GM21737 (cell line): ENCODE data around the gene PKIB.
"Not testable (repeated sequence)": the region's sequence is repeated elsewhere in the genome, so short reads cannot be mapped to it uniquely, and the experiment has no call there.

ENCODE experiments used
- ATAC-seq: cut with Tn5 transposase; IDR thresholded peaks from one replicate; pipeline ENCODE4 v1.9.1; 2021; ENCODE audit warnings: mild to moderate bottlenecking, moderate library complexity; ENCODE audit not compliant: unreplicated experiment

Gene PKIB, protein sequence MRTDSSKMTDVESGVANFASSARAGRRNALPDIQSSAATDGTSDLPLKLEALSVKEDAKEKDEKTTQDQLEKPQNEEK

GRCh38 chr6:122609881-122610689 lies at the start of gene PKIB:
TSS of gene PKIB (plus strand) at chr6:122610405. CDS start at chr6:122717795, 107,390 bp downstream.
- peak; percentile 93 for ATAC-seq

DNA sequence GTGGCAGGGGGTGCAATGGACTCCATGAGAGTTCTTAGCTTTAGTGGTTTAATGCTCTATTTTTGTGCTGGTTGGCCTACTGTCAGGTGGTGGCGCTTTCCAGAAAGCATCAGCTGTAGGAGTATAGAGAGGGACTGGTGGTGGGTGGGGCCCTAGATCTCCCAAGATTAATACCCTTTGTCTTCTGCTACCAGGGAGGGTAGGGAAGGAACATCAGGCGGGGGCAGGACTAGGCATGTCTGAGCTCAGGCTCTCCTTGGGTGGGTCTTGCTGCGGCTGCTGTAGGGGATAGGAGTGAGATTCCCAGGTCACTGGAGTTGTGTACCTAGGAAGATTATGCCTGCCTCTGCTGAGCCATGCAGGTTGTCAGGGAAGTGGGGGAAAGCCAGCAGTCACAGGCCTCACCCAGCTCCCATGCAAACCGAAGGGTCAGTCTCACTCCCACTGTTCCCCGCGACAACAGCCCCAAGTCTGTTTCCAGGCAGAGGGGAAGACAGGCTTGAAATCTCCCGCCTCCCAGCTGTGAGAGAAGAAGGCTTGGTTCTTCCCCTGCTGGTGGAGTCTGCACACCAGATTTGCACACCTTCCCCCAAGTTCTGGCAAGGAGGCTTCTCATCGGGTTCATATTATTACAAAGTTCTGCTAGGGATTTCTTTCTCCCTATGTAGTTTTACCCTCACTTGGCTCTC lies 46.7 kb upstream of the PKIB start:
- no peak for ATAC-seq

DNA sequence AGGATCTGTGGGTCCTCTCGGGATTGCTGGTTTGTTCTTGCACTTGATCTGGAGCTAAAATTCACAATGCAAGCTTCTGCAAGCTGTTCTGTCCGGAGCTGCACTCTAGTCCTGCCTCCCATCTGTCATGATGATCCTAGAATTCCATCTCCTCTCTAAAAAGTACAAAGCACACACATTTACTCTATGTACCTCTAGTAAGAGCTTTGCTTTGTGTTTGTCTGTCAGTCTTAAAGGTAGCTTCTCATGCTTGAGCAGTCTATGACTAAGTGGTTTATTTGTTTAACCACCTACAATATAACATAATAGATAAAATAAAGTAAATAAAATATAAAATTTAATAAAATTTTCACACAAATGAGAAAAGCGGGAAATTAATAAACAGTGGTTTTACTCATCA lies 46.0 kb upstream of the PKIB start:
- ATAC-seq, result no peak

DNA sequence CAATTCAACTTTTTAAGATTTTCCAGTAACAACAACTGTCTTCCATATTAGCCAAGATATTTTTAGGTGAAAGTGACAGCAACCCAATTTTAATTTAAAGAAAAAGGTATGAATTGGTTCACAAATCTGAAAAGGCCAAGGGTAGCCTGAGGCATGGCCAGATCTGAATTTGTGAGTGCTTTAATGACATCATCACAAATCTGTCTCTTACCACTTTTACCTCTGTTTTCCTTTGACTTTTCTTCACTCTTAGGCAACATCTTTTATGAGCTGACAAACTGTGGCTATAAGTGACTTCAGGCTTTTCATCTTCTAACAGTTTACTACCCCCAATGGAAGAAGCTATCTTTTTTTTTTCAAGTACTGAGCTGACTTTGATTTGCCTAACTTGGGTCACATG lies 44.5 kb upstream of the PKIB start:
- no peak for ATAC-seq

- no peak for ATAC-seq
These were observed 43.2 kb upstream of the PKIB start for GRCh38 chr6:122567034-122567433.

- ATAC-seq, result no peak
These were observed 41.9 kb upstream of the PKIB start for GRCh38 chr6:122568350-122568749.

- ATAC-seq, result no peak
These were observed 41.4 kb upstream of the PKIB start for GRCh38 chr6:122568797-122569221.

DNA sequence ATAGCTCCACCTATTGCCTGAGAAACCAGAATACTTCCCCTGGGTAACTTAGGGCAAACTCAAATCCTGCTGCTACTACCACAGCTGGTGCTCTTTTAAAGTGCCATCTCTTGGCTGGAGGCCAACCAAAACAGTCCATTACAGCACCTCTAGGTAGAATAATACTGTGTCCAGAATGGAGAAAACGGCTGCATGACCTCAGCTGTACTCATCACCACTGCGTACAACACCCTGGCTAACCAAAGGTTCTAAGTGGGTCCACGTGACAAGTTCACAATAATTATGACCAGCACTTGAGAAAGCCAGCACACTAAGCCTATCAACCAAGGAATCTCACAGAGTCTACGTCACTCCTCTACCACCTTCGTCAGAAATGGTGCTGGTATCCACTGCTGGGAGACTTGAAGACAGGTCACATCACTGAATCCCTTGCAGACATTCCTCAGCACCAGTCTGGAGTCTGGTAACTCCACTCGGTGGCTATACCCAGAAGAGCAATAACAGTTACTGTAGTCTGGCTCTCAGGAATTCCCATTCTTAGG lies 40.9 kb upstream of the PKIB start:
- ATAC-seq, result no peak

DNA sequence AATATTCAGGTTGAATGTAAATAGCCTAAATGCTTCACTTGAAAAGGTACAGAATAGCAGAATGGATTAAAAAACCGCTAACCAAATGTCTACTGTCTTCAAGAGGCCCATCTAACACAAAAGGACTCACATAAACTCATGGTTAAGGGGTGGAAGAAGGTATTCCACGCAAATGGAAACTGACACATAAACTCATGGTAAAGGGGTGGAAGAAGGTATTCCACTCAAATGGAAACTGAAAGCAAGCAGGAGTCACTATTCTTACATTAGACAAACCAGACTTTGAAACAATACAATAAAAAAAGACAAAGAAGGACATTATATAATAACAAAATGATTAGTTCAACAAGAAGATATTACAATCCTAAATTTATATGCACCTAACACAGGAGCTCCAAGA lies 38.3 kb upstream of the PKIB start:
- no peak for ATAC-seq

DNA sequence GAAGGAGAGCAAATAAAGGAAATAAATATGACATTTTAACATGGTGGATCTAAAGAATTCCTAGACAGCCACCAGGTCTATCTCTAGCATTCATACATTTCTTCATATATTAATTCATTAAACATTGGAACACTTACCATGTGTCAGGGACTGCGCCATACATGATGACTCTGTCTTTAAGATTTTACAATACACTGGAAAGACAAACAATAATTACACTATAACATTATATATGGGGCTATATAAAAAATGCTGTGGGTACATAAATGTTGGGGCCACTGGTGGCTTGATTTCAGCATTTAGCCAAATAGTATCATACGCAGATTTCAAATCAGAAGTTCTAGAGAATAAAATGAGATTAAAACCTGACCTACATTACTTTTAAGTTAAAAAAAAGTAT lies 33.3 kb upstream of the PKIB start:
- ATAC-seq, result no peak

DNA sequence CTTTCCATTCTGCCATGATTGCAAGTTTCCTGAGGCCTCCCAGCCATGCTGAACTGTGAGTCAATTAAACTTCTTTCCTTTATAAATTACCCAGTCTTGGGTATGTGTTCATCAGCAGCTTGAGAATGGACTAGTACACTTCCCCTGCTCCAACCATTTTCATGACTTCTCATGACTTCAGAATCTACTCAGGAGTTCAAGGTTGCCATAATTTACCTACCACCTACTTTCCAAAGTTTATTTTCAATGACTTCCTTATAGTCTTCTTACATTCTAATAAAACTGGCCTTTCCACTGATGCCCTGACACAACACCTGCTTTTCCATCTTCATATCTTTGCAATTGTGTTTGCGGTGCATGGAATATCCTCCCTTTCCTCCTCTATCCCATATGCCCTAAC lies 31.2 kb upstream of the PKIB start:
- ATAC-seq, result no peak

GRCh38 chr6:122580737-122581136 lies 29.5 kb upstream of the PKIB start:
- ATAC-seq, result no peak

- no peak for ATAC-seq
These were observed 21.1 kb upstream of the PKIB start for GRCh38 chr6:122589115-122589514.

- ATAC-seq, result not testable (repeated sequence)
These were observed 11.9 kb upstream of the PKIB start for GRCh38 chr6:122598295-122598694.

DNA sequence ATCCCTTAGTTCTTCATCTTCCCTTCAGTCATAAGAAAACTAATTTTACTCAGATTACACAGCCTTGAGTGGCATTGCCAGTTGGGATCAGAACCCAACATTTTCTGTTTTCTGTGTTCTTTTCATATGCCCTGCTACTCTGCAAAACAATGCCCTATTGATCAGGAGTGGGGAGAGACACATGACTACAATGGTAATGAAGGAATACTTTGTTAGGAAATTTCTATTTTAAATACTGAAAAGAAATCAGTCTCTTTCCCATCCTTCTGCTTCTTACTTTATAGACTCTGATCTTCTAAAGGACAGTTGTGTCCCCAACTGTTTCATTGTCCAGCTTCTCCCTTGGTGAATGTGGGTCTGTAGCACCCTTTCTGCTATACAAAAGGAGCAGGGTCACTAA lies 5.5 kb upstream of the PKIB start:
- no peak for ATAC-seq

DNA sequence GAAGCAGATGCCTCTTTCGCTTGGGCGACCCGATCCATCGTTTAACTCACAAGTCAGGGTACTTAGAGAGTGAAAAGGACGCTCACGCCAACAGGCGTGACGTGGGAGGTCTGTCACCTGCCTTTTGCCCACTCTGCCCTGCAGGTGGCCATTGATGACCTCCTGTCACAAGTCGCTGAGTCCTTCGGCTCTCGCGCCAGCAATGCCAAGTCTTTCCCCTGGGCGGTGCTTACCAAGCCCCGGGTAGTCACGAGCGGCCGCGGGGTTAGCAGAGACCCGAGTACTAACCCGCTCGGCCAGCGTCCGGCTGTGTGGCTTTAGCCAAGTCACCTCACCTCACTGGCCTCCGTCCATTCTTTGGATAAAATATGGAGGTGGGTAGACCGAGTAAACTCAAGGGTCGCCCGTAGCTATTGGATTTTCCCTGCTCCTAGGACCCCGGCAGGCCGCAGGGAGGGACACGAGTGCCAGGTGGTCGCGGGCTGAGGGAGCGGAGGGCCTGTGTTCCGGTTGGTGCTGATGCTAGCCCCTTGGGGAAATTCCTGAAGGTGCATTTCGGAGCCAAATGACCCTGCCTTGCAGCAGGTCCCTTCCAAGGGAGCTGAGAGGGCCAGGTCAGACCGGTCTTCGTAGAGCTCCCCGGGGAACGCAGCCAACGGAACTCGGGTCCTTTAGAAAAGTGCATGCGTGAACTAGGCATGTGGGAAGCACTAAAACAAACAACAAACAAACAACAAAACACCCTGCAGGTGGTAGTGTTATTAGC lies 668 bp downstream of the PKIB start:
- peak; percentile 38 for ATAC-seq

GRCh38 chr6:122612838-122613237 lies 2.6 kb downstream of the PKIB start:
- no peak for ATAC-seq

DNA sequence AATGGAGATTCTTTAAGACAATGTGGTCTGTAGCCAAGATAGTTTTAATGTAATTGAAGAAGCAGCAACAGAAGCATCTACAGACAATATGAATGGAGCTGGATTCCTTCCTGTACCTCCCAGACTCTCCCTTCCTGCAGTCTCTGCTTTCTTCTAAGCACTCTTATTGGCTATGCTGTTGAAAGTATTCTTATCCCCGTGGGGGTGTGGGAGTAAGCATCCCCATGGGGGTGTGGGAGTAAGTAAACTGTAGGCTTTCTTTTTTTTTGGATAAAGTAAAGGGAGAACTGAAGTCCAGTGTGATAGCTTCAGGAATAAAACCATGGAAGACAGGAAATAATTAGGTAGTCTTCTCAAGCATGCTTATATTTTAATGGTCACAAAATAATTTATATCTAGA lies 4.1 kb downstream of the PKIB start:
- no peak for ATAC-seq

- no peak for ATAC-seq
These were observed 5.2 kb downstream of the PKIB start for GRCh38 chr6:122615409-122615808.

- ATAC-seq, result no peak
These were observed 6.7 kb downstream of the PKIB start for GRCh38 chr6:122616877-122617276.

GRCh38 chr6:122619309-122619708 lies 9.1 kb downstream of the PKIB start:
- no peak for ATAC-seq
